ENCODE data around the gene MACROD1.

GRCh38 chr11:64094463-64095260 is 71.3 kb downstream of the MACROD1 start:
- TF ChIP-seq POLR2A (IDR thresholded peaks at IDR 0.05), result no peak
- no peak for TF ChIP-seq CTCF (IDR thresholded peaks at IDR 0.05)
- no peak for TF ChIP-seq POLR2AphosphoS5 (IDR thresholded peaks at IDR 0.05; ENCODE audit: insufficient read depth in 1 of 2, low read depth in 1 of 2)
